ENCODE results near the gene MBD3L3. TPM values are rescaled to one million over a fixed set of nuclear protein-coding genes. Genes with fewer than 3 reads are reported as not detected.
A peak's percentile ranks its signal among the peaks of the same experiment; 100 is the strongest.

The MBD3L3 gene
- total and polyA plus RNA-seq, 9 of the 15 experiments (the other 6 are each of a cell fraction or from before 2014, with no cell fraction given): not detected

DNA sequence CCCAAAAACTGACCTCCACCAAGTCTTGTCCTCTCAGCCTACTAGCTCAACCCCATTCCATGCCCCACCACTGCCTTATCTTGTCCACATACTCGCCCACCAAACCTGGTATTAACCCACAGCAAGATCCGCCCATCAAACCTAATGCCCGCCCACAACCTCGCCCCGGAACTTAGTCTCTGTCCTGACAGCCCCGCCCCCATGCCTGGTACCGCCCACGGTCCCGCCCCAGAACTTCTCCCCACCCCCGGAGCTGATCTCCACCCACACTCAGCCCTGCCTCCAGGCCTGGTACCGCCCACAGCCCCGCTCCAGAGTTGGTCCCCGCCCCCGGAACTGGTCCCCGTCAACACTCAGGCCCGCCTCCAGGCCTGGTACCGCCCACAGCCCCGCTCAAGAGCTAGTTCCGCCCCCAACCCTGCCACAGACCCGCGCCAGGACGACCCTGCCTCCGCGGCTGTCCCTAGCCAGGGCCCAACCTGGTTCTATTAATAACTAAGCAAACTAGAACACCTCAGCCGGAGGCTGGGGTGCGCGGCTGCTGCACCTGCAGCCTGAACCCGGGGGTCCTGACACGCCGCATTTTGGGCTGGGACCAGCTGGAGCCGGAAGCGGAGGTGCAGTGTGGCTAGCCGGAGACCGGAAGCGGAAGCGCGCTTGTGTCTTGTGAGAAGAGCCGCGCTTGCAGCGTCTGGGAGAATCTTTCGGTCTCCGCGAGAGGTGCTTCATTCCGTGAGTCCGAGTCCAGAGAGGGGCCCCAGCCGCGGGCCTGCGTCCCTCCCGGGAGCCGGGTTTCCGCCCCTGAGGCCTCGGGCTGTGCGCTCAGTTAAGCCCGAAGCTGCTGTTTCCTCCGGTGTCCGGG, 10.8 kb upstream of the MBD3L3 start, which contains the start of gene ZNF557 (continued):
- TF ChIP-seq, protein P1, sequence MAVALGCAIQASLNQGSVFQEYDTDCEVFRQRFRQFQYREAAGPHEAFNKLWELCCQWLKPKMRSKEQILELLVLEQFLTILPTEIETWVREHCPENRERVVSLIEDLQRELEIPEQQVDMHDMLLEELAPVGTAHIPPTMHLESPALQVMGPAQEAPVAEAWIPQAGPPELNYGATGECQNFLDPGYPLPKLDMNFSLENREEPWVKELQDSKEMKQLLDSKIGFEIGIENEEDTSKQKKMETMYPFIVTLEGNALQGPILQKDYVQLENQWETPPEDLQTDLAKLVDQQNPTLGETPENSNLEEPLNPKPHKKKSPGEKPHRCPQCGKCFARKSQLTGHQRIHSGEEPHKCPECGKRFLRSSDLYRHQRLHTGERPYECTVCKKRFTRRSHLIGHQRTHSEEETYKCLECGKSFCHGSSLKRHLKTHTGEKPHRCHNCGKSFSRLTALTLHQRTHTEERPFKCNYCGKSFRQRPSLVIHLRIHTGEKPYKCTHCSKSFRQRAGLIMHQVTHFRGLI (CRISPR knock-in tag; IDR thresholded peaks at IDR 0.05): no peak
- TF ChIP-seq, protein P2, sequence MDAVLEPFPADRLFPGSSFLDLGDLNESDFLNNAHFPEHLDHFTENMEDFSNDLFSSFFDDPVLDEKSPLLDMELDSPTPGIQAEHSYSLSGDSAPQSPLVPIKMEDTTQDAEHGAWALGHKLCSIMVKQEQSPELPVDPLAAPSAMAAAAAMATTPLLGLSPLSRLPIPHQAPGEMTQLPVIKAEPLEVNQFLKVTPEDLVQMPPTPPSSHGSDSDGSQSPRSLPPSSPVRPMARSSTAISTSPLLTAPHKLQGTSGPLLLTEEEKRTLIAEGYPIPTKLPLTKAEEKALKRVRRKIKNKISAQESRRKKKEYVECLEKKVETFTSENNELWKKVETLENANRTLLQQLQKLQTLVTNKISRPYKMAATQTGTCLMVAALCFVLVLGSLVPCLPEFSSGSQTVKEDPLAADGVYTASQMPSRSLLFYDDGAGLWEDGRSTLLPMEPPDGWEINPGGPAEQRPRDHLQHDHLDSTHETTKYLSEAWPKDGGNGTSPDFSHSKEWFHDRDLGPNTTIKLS (IDR thresholded peaks at IDR 0.05; ENCODE audit: borderline replicate concordance, low read depth): peak; percentile 84
- TF ChIP-seq, protein P3, sequence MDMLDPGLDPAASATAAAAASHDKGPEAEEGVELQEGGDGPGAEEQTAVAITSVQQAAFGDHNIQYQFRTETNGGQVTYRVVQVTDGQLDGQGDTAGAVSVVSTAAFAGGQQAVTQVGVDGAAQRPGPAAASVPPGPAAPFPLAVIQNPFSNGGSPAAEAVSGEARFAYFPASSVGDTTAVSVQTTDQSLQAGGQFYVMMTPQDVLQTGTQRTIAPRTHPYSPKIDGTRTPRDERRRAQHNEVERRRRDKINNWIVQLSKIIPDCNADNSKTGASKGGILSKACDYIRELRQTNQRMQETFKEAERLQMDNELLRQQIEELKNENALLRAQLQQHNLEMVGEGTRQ (CRISPR knock-in tag; IDR thresholded peaks at IDR 0.05): no peak
- TF ChIP-seq NRF1 (conservative IDR thresholded peaks at IDR 0.05 in 1 of 2, IDR thresholded peaks at IDR 0.05 in 1 of 2) (peak; percentile 53 to 60), HDAC2 (IDR thresholded peaks at IDR 0.05) (peak; percentile 77), MYC (IDR thresholded peaks at IDR 0.05; ENCODE audit: low read depth, low read length) (peak; percentile 90), MYC (CRISPR knock-in tag; IDR thresholded peaks at IDR 0.05; ENCODE audit: borderline replicate concordance, low read depth) (no peak), NR1H2 (CRISPR knock-in tag; IDR thresholded peaks at IDR 0.05) (no peak), HMGN3 (IDR thresholded peaks at IDR 0.05; ENCODE audit: borderline replicate concordance, extremely low read depth, insufficient read length, low read depth, low read length) (peak; percentile 68), RBM14 (IDR thresholded peaks at IDR 0.05; ENCODE audit: borderline replicate concordance, insufficient read depth, low read depth, low read length) (no peak), HNRNPLL (IDR thresholded peaks at IDR 0.05; ENCODE audit: low read depth, low read length, poor library complexity, severe bottlenecking) (peak; percentile 33), ZNF282 (CRISPR knock-in tag; IDR thresholded peaks at IDR 0.05) (no peak)
- TF ChIP-seq, protein P4, sequence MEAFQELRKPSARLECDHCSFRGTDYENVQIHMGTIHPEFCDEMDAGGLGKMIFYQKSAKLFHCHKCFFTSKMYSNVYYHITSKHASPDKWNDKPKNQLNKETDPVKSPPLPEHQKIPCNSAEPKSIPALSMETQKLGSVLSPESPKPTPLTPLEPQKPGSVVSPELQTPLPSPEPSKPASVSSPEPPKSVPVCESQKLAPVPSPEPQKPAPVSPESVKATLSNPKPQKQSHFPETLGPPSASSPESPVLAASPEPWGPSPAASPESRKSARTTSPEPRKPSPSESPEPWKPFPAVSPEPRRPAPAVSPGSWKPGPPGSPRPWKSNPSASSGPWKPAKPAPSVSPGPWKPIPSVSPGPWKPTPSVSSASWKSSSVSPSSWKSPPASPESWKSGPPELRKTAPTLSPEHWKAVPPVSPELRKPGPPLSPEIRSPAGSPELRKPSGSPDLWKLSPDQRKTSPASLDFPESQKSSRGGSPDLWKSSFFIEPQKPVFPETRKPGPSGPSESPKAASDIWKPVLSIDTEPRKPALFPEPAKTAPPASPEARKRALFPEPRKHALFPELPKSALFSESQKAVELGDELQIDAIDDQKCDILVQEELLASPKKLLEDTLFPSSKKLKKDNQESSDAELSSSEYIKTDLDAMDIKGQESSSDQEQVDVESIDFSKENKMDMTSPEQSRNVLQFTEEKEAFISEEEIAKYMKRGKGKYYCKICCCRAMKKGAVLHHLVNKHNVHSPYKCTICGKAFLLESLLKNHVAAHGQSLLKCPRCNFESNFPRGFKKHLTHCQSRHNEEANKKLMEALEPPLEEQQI (IDR thresholded peaks at IDR 0.05): no peak
- TF ChIP-seq, protein P5, sequence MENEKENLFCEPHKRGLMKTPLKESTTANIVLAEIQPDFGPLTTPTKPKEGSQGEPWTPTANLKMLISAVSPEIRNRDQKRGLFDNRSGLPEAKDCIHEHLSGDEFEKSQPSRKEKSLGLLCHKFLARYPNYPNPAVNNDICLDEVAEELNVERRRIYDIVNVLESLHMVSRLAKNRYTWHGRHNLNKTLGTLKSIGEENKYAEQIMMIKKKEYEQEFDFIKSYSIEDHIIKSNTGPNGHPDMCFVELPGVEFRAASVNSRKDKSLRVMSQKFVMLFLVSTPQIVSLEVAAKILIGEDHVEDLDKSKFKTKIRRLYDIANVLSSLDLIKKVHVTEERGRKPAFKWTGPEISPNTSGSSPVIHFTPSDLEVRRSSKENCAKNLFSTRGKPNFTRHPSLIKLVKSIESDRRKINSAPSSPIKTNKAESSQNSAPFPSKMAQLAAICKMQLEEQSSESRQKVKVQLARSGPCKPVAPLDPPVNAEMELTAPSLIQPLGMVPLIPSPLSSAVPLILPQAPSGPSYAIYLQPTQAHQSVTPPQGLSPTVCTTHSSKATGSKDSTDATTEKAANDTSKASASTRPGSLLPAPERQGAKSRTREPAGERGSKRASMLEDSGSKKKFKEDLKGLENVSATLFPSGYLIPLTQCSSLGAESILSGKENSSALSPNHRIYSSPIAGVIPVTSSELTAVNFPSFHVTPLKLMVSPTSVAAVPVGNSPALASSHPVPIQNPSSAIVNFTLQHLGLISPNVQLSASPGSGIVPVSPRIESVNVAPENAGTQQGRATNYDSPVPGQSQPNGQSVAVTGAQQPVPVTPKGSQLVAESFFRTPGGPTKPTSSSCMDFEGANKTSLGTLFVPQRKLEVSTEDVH (IDR thresholded peaks at IDR 0.05; ENCODE audit: low read depth, partially characterized antibody): peak; percentile 96

Measured in K562 (cell line).